ENCODE results near the gene KRT40. TPM values are rescaled to one million over a fixed set of nuclear protein-coding genes. Genes with fewer than 3 reads are reported as not detected.

KRT40 gene
- total and polyA plus RNA-seq, 4 donors, result not detected

- TF ChIP-seq HNF4G (IDR thresholded peaks at IDR 0.05) (no peak), HNF4A (conservative IDR thresholded peaks at IDR 0.05) (no peak), FOXA1 (IDR thresholded peaks at IDR 0.05) (no peak), CTCF (IDR thresholded peaks at IDR 0.05; ENCODE audit: low read depth, low read length, missing input control) (no peak), GABPA (IDR thresholded peaks at IDR 0.05 in 1 of 2, conservative IDR thresholded peaks at IDR 0.05 in 1 of 2) (no peak), FOXA2 (IDR thresholded peaks at IDR 0.05) (no peak), YY1 (IDR thresholded peaks at IDR 0.05) (no peak), ATF3 (IDR thresholded peaks at IDR 0.05) (no peak), JUND (IDR thresholded peaks at IDR 0.05) (no peak), TAF1 (conservative IDR thresholded peaks at IDR 0.05) (no peak), RXRA (IDR thresholded peaks at IDR 0.05) (no peak), ZBTB33 (IDR thresholded peaks at IDR 0.05) (no peak), RAD21 (IDR thresholded peaks at IDR 0.05) (no peak), SP1 (IDR thresholded peaks at IDR 0.05) (no peak)
- Histone ChIP-seq H3K9ac (ENCODE audit: low read depth in 1 of 2, low read length in 2 of 2) (no peak overlapping the region), H3K4me1 (ENCODE audit: control insufficient read depth in 4 of 4, insufficient read depth in 4 of 4, low read length in 3 of 4) (no peaks in the 10 kb centered on the region), H3K27me3 (ENCODE audit: control insufficient read depth in 4 of 4, insufficient read depth in 4 of 4, low read length in 3 of 4) (no peaks in the 10 kb centered on the region), H3K36me3 (ENCODE audit: control insufficient read depth in 4 of 4, insufficient read depth in 3 of 4, low read depth in 1 of 4, low read length in 3 of 4) (no peaks in the 10 kb centered on the region), H3K9me3 (ENCODE audit: control insufficient read depth in 4 of 4, low read length in 3 of 4) (no peaks in the 10 kb centered on the region), H3K27ac (ENCODE audit: low read depth in 1 of 2, low read length in 2 of 2) (no peak overlapping the region), H3K4me3 (ENCODE audit: low read depth in 1 of 3, low read length in 3 of 3) (no peak overlapping the region)
- DNase-seq (ENCODE audit: low spot score), result no peak
- WGBS, result 79% methylated on average over 12 of the region's 12 CpGs
Observed at GRCh38 chr17:40958086-40958953, 25.8 kb downstream of the KRT40 start.

GRCh38 chr17:40956401-40957254 is 27.5 kb downstream of the KRT40 start:
- Histone ChIP-seq H3K9ac (ENCODE audit: low read depth in 1 of 2, low read length in 2 of 2) (no peak overlapping the region), H3K9me3 (ENCODE audit: control insufficient read depth in 4 of 4, low read length in 3 of 4) (no peaks in the 10 kb centered on the region), H3K4me1 (ENCODE audit: control insufficient read depth in 4 of 4, insufficient read depth in 4 of 4, low read length in 3 of 4) (no peaks in the 10 kb centered on the region), H3K36me3 (ENCODE audit: control insufficient read depth in 4 of 4, insufficient read depth in 3 of 4, low read depth in 1 of 4, low read length in 3 of 4) (no peaks in the 10 kb centered on the region), H3K27me3 (ENCODE audit: control insufficient read depth in 4 of 4, insufficient read depth in 4 of 4, low read length in 3 of 4) (no peaks in the 10 kb centered on the region), H3K27ac (ENCODE audit: low read depth in 1 of 2, low read length in 2 of 2) (no peak overlapping the region), H3K4me3 (ENCODE audit: low read depth in 1 of 3, low read length in 3 of 3) (no peak overlapping the region)
- TF ChIP-seq FOXA1 (IDR thresholded peaks at IDR 0.05), result no peak
- TF ChIP-seq JUND (IDR thresholded peaks at IDR 0.05), result no peak
- no peak for TF ChIP-seq REST (IDR thresholded peaks at IDR 0.05)
- TF ChIP-seq GABPA (IDR thresholded peaks at IDR 0.05 in 1 of 2, conservative IDR thresholded peaks at IDR 0.05 in 1 of 2), result no peak
- no peak for TF ChIP-seq NR2F2 (IDR thresholded peaks at IDR 0.05)
- TF ChIP-seq HNF4A (conservative IDR thresholded peaks at IDR 0.05), result no peak
- no peak for TF ChIP-seq CTCF (IDR thresholded peaks at IDR 0.05; ENCODE audit: low read depth, low read length, missing input control)
- TF ChIP-seq FOXA2 (IDR thresholded peaks at IDR 0.05), result no peak
- TF ChIP-seq SP1 (IDR thresholded peaks at IDR 0.05), result no peak
- no peak for TF ChIP-seq MAX (IDR thresholded peaks at IDR 0.05)
- no peak for TF ChIP-seq RXRA (IDR thresholded peaks at IDR 0.05)
- TF ChIP-seq YY1 (IDR thresholded peaks at IDR 0.05), result no peak
- TF ChIP-seq TAF1 (conservative IDR thresholded peaks at IDR 0.05), result no peak
- no peak for DNase-seq (ENCODE audit: low spot score)
- WGBS, result 50% methylated on average over 8 of the region's 8 CpGs

All from liver (tissue), 9 donors.